ENCODE data around the gene PPP1R13L. TPM values are rescaled to one million over a fixed set of nuclear protein-coding genes. Genes with fewer than 3 reads are reported as not detected.

PPP1R13L gene
- polyA plus RNA-seq, 1 donor from 2014 or later: not detected

- no peaks in the 10 kb centered on the region for H4K20me1 ChIP-seq (ENCODE audit: insufficient read depth)
- H3K9ac ChIP-seq (ENCODE audit: low read length): no peak overlapping the region
- no peaks in the 10 kb centered on the region for H3F3A ChIP-seq (ENCODE audit: insufficient read depth, low read length, poor library complexity, severe bottlenecking)
- no peaks in the 10 kb centered on the region for H3K9me2 ChIP-seq (ENCODE audit: insufficient read depth, low read length)
- no peaks in the 10 kb centered on the region for H3K36me3 ChIP-seq (ENCODE audit: insufficient read depth, low read length)
- H3K4me3 ChIP-seq (ENCODE audit: low read length): no peak overlapping the region
- H3K79me2 ChIP-seq (replicated peaks; ENCODE audit: insufficient read depth, low read length): peaks cover 4% of the 10 kb centered on the region
- H3K27ac ChIP-seq (ENCODE audit: low read length): no peak overlapping the region
- H2AFZ ChIP-seq (ENCODE audit: low read depth, low read length): no peak overlapping the region
- TF ChIP-seq POLR2AphosphoS5 (IDR thresholded peaks at IDR 0.05) (no peak), CTCF (IDR thresholded peaks at IDR 0.05; ENCODE audit: poor library complexity, severe bottlenecking) (no peak), TAF1 (IDR thresholded peaks at IDR 0.05; ENCODE audit: low read depth) (no peak), SMC3 (conservative IDR thresholded peaks at IDR 0.05; ENCODE audit: poor library complexity) (no peak), EP300 (conservative IDR thresholded peaks at IDR 0.05; ENCODE audit: poor library complexity, severe bottlenecking) (no peak)
- H3K4me2 ChIP-seq (ENCODE audit: low read length): no peak overlapping the region
- H3K9me3 ChIP-seq (ENCODE audit: low read length): no peaks in the 10 kb centered on the region
- no peaks in the 10 kb centered on the region for H3K27me3 ChIP-seq (ENCODE audit: insufficient read depth, low read depth, low read length)
Measured at GRCh38 chr19:45418802-45419201, 13.9 kb upstream of the PPP1R13L start.

- Histone ChIP-seq H3K9me2 (ENCODE audit: insufficient read depth, low read length) (no peaks in the 10 kb centered on the region), H2AFZ (ENCODE audit: low read depth, low read length) (no peak overlapping the region), H3K4me2 (ENCODE audit: low read length) (no peak overlapping the region), H3K36me3 (ENCODE audit: insufficient read depth, low read length) (no peaks in the 10 kb centered on the region), H3F3A (ENCODE audit: insufficient read depth, low read length, poor library complexity, severe bottlenecking) (no peaks in the 10 kb centered on the region), H3K79me2 (replicated peaks; ENCODE audit: insufficient read depth, low read length) (no peaks in the 10 kb centered on the region), H4K20me1 (ENCODE audit: insufficient read depth) (no peaks in the 10 kb centered on the region), H3K27me3 (ENCODE audit: insufficient read depth, low read depth, low read length) (no peaks in the 10 kb centered on the region), H3K9ac (ENCODE audit: low read length) (no peak overlapping the region), H3K4me3 (ENCODE audit: low read length) (no peak overlapping the region), H3K27ac (ENCODE audit: low read length) (no peak overlapping the region), H3K9me3 (ENCODE audit: low read length) (no peaks in the 10 kb centered on the region)
- TF ChIP-seq POLR2AphosphoS5 (IDR thresholded peaks at IDR 0.05) (no peak), MXI1 (conservative IDR thresholded peaks at IDR 0.05; ENCODE audit: poor library complexity, severe bottlenecking) (no peak), EP300 (conservative IDR thresholded peaks at IDR 0.05; ENCODE audit: poor library complexity, severe bottlenecking) (no peak), RAD21 (conservative IDR thresholded peaks at IDR 0.05) (no peak), CTCF (IDR thresholded peaks at IDR 0.05; ENCODE audit: poor library complexity, severe bottlenecking) (no peak), SMC3 (conservative IDR thresholded peaks at IDR 0.05; ENCODE audit: poor library complexity) (no peak), REST (IDR thresholded peaks at IDR 0.05; ENCODE audit: borderline replicate concordance) (no peak), EZH2 (IDR thresholded peaks at IDR 0.05; ENCODE audit: borderline replicate concordance, insufficient read depth, low read length, poor library complexity, severe bottlenecking) (no peak), TAF1 (IDR thresholded peaks at IDR 0.05; ENCODE audit: low read depth) (no peak)
Measured at GRCh38 chr19:45417151-45417550, 12.3 kb upstream of the PPP1R13L start.
